Right renal pelvis (tissue), 4 donors: Measurements from ENCODE around the gene MEF2B. TPM values are rescaled to one million over a fixed set of nuclear protein-coding genes. Genes with fewer than 3 reads are reported as not detected.
"Not testable (repeated sequence)": the region's sequence is repeated elsewhere in the genome, so short reads cannot be mapped to it uniquely, and the experiment has no call there.

Source experiments
- DNase-seq, 4 donors: peaks; one replicate each; pipeline ENCODE4 v3.0.0-alpha.2; 2013; ENCODE audit warnings: low read depth in 4 of 4, low spot score in 3 of 4, missing footprints in 1 of 4
- polyA plus RNA-seq, 4 donors: library from polyadenylated mRNA; unstranded; fragments of 120-200 nt; gene quantifications; one replicate each; pipeline ENCODE4 v1.2.1, GENCODE V29; 2013; ENCODE audit not compliant: insufficient read length in 4 of 4

Gene MEF2B
- polyA plus RNA-seq, 4 donors = 1.3 to 1.9 (median 1.5) TPM

DNA sequence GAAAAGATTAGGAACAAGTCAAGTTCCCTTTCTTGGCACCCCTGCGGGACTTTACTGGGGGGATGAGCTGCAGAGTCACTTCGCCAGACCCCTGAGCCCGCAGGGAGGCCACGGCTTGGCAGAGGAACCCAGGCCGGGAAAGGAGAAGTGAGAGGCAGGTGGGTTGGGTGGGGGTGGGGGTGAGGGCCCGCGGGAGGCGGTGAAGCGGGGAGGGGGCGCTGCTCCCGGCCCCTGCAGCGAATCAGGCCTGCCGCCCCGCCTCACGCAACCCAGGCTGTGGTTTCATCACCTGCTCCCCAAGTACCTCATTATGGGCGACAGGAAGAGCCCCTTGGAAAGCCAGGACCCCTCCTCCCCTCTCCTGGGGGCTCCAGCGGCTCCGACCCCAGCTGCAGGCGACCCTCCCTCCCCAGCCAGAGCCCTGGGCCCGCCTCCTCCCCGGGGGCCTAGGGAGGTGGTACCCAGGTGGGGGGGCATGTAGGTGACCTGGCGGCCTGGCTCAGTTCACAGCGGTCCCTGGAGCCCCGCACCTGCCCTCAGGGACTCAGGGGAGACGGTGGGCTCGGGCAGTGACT, 9.5 kb downstream of the MEF2B start:
- no peak for DNase-seq

GRCh38 chr19:19159534-19159933, 10.5 kb downstream of the MEF2B start:
- no peak for DNase-seq

DNA sequence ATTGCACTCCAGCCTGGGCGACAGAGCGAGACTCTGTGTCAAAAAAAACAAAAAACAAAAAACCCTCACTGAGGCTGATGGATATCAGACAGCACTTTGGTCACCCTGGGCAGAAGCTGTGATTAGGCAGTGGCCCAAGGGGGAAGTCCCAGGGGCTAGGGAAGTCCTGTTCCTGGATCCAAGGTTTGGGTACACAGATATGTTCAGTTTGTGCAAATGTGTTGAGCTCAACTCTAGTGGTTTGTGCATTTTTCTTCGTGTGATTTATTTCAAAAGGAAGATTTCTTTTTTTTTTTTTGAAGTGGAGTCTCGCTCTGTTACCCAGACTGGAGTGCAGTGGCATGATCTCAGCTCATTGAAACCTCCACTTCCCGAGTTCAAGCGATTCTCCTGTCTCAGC, 12.3 kb downstream of the MEF2B start:
- DNase-seq = no peak

- DNase-seq = no peak
These were observed 14.4 kb downstream of the MEF2B start for GRCh38 chr19:19155495-19156219.

DNA sequence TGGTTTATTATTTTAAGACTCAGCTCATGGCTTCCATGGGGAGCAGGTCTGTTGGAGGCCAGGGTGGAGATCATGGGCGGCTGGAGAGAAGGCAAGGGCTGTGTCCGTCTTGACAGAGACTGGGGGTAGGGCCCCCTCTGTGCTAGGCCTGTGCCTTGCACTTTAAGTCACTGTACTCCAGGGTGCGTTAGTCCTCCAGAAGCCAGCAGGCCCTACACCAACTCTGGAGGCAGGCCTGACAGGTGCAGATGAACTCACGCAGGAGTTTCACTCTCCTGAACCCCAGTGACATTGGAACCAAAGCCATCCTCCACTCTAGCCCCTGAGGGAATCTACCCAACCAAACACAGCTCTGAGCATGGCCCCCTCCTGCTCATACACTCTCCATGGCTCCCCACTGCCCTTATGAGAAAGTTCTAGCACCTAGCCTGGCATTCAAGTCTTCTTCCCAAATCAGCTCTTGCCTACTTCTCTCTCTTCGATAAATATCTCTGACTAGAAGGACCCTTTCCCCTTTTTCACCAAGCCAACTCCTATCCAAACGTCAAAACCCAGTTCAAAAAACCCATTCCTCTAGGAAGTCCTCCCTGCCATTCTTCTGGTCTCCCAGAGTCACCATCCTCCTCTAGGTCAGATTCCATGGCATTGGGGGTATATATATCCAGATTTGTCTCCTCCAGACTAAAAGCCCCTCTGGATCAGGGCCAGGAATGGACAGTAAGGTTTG, 15.1 kb downstream of the MEF2B start:
- no peak for DNase-seq

DNA sequence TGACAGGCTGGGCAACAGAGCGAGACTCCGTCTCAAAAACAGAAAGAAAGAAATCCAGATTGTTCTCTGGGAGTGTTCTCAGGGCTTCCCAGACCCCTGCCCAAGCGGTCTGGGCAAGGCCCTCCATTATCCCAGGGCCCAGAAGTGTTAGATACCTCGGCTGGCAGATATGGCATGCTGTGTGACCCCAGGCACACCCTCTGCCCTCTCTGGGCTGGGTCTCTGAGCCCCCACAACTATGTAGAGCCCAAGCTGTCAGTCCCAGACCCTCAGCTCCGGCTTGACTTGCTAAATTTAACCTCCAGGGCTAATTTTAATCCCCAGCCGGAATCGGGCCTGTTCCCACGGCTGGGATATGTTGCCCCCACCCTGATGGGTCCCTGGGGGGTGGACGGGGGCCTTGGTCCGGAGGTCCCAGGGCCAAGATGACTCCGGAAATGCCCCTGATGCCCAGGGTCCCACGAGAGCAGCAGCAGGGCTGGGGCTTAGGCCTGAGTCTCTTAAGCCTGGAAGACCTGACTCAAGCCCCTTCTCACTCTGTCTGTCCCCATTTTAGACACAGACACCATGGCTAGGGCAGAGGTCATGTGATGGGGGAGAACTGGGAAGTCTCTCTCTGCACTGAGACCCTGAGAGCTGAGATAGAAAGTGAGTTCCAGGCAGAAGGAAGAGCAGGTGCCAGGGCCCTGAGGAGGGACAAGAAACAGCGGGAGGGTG, 17.2 kb downstream of the MEF2B start:
- no peak for DNase-seq

DNA sequence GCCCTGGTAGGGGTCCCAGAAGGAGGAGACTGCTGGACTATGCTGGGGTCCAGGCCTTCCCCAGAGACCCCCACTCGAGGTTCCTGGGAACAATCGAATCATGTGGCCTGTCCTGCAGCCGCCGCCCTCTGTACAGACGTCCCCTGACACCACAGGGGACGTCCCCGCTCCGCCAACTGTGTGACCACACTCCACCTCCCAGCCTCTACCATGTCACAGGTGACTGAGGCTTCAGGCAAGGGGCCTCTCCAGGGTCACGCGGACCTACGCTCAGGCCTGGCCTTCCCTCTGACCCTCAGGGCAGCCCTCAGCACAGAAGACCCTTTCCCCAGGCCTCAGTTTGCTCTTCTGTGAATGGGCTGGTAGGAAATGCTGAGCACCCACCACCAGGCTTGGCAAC, 18.6 kb downstream of the MEF2B start:
- no peak for DNase-seq

- DNase-seq = no peak
These were observed 20.6 kb downstream of the MEF2B start for GRCh38 chr19:19149435-19149834.

- not testable (repeated sequence) for DNase-seq
These were observed 21.6 kb downstream of the MEF2B start for GRCh38 chr19:19148504-19148903.

GRCh38 chr19:19147344-19147743, 22.7 kb downstream of the MEF2B start:
- DNase-seq = no peak

DNA sequence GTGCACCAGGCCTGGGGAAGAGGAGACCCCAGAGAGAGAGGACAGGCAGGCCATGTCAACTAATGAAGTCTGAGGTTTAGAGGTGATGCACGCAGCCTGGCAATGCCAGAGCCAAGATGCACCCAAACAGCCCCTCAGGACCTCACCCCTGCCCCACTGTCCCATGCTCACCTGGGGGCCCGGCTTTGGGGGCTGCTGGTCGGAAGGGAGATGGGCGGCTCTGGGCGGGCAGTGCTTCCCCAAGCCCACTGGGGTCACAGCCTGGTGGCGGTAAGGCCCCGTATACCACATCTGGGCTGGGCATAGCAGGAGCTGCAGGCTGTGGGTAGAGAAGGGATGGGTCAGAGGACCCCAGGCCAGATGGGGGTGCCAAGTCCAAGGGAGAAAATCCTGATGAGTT, 23.2 kb downstream of the MEF2B start:
- no peak for DNase-seq

DNA sequence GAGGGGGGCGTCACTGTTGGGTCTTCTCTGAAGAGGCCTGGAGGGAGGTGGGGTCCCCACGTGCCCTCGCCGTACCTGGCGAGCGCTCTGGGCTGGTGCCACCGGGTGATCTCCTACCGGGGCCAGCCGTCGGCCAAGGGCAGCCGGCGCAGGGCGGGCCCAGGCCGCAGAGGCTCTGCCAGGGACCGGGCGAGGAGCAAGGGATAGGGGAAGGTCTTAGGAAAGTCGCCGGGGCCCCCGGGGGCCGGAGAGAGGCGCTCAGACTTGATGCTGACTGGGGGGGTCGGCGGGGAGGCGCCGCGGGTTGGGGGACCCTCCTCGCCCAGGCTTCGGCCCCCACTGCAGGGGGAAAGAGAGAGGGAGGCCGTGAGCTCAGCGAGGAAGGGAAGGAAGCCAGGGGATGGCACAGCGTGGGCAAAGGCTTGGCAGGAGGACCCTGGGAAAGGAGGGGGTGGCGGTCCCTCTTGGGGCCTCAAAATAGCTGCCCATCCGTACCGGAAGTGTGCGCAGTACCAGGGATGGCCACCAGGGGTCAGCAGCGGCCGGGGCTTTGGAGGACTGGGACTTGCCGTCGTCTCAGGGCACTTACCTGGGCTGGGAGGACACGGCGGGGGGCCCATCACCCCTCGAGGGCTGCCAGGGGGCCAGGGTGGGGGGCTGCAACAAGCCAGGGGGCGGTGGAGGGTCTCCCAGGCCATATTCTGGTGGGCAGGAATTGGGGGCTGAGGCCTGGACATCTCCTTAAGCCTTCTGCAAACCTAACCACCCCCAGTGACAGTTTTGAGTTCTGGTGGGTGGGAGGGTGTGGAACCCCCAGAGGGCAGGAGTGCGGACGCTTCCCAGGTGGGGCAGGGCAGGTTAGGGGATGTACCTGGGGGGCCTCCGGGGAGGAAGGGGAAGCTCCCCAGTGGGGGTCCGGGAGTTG, 24.1 kb downstream of the MEF2B start:
- peak; percentile 40 to 51 (median 42) for DNase-seq

DNA sequence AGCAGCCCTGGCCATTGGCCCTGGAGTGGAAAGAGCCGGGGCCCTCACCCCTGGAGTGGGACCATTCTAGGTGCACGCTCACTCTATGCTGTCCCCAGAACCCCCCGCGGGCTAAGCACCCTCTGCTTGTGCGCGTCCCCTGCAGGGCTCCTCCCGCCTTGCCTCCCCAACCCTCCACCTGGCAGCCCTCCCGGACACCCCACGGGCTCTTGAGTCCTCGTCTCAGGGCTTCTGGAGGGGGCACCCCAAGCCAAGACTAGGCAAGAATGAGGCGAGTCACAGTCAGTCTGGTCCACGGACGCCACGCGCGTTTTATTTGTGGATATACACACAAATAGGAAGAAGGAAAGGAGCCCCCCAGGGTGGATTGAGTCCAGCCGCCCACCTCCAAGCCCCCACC, 24.8 kb downstream of the MEF2B start:
- no peak for DNase-seq

GRCh38 chr19:19142347-19142746, 27.7 kb downstream of the MEF2B start:
- DNase-seq = no peak

GRCh38 chr19:19140476-19140875, 29.6 kb downstream of the MEF2B start:
- DNase-seq = no peak

DNA sequence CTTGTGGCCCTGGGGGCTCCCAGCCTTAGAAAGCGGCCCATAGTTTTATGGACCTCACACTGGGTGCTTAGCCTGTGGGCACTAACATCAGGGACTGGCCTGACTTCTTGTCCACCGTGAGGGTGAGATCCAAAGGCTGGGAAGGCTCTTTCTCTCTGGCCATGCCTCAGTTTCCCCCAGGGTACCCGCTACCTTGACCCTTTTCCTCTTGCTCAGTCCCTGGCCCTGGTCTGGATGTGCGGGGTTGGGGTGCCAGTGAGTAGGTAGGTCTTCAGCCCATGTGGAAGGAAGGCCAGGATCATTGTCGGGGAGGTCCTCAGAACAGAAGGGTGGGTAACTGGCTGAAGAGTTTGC, 30.2 kb downstream of the MEF2B start:
- DNase-seq = no peak

- DNase-seq = peak; percentile 95 to 98 (median 96)
These were observed 31.7 kb downstream of the MEF2B start, which contains the start of gene TMEM161A for GRCh38 chr19:19138109-19138981. TMEM161A (minus strand) TSS chr19:19138478; CDS start chr19:19138428, 50 bp downstream.

- DNase-seq = no peak
These were observed 32.4 kb downstream of the MEF2B start for GRCh38 chr19:19137556-19138108.

DNA sequence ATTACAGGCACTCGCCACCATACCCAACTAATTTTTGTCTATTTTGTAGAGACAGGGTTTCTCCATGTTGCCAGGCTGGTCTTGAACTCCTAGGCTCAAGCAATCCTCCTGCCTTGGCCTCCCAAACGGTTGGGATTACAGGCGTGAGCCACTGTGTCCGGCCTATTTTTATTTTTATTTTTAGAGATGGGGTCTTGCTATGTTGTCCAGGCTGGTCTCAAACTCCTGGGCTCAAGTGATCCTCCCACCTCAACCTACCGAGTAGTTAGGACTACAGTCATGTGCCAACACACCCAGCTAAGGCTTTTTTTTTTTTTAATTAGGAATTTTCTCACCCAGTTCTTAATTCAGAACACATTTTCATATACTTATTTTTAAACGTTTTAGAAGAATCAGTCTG, 34.4 kb downstream of the MEF2B start:
- DNase-seq = not testable (repeated sequence)
